Dermis lymphatic vessel endothelial cell (primary cell): Measurements from ENCODE around the gene NDRG3. TPM values are rescaled to one million over a fixed set of nuclear protein-coding genes. Genes with fewer than 3 reads are reported as not detected.

Experiments used
- total RNA-seq: library from RNA; depleted of rRNA; stranded (reverse); fragments of >200 nt; gene quantifications from 2 replicates; pipeline ENCODE4 v1.2.1, GENCODE V29; 2014

NDRG3 gene
- total RNA-seq, result 26.8 and 37.1 TPM in 2 replicates

DNA sequence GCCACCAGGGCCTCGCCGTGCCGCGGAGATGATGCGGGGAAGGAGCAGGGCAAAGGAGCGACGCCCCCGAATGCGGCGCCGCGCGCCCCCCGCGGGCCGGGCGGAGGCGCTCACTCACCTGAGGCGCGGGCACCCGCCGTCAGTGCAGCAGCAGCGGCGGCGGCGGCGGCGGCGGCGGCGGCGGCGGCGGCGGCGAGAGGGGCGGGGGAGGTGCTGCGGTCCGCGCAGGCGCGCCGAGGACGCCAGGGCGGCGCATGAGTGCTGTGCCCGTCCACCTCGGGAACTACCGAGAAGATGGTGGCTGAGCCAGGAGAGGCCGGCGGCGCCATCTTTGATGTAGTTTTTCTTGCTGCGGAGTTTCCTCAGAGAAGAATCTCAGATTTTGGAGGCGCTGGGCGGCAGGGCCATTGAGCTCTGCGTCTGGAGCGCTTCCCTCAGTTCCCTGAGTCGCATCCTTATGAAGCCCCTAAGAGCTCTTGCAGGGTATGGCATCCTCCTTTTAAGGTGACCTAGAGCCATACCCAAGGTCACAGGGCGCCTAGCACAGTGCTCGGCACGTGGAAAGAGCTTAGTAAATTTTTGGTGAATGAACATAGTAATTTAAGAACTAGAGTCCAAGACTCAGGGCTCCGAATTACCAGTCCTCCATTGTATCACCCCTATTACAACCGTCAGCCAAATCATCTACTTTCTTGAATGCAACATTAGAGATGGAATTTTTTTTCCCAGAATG, at the start of gene NDRG3:
Gene NDRG3, minus strand, starts transcription at position 164 of the 733 bp plus-strand sequence. CDS start 24,355 bp downstream, outside the sequence.

DNA sequence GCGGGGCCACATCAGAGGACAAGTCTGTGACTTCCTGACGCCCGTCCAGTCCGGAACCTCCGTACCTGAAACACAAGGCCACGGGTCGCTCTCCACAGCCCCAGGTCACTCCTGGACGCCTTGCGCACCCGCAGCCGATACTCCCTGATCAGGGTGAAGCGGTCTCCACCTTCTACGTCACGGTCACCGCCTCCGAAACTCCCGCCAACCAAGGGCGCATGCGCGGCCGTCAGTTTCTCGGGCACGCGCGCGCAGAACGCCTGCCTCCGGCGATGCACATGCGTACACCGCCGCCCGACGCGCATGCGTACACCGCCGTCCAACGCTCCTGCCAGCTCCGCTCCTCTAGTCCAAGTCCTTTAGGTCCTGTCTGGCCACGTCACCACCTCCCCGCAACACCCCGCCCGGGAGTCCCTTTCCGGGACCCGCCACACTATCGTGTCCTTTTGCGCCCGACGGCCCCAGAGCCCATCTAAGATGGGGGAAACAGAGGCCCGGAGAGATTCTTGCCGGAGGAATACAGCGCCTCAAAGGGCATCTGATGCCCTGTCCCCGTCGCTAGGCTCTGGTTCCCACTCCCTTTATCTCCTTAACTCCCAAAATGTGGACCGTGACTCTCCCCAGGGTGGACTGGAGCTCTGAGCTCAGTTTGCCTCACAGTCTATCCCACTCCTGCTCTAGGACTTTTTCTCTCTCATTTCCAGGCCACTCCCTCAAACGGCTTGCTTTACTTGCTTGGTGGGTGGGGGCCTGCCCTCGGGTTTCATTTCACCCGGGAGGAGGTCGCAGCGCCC, 27.9 kb upstream of the NDRG3 start, which contains the start of gene DSN1:
Gene DSN1, minus strand, starts transcription at position 167 of the 794 bp plus-strand sequence. CDS start 2,305 bp downstream, outside the sequence.

DNA sequence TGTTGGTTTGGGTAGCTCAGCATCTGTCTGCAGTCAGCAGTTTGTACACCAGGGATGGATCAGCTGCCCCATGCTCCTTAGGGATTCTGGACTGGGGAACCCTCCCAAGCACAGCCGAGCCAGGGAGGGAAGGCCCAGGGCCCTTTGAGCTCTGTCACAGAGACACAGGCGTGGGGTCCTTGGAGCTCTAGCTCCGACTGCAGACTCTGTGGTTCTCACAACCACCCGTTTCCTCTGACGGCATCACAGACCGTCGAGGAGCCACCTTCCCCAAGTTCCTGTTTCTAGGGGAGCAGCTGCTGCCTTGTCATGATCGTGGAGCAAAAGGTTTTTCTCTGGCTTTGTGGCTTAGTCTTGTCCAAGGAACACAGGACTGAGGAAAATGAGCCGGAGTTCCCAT, 99.9 kb downstream of the NDRG3 start, which contains the start of gene SLA2:
Gene SLA2, minus strand, starts transcription at position 199 of the 400 bp plus-strand sequence. CDS start 4,861 bp downstream, outside the sequence.

DNA sequence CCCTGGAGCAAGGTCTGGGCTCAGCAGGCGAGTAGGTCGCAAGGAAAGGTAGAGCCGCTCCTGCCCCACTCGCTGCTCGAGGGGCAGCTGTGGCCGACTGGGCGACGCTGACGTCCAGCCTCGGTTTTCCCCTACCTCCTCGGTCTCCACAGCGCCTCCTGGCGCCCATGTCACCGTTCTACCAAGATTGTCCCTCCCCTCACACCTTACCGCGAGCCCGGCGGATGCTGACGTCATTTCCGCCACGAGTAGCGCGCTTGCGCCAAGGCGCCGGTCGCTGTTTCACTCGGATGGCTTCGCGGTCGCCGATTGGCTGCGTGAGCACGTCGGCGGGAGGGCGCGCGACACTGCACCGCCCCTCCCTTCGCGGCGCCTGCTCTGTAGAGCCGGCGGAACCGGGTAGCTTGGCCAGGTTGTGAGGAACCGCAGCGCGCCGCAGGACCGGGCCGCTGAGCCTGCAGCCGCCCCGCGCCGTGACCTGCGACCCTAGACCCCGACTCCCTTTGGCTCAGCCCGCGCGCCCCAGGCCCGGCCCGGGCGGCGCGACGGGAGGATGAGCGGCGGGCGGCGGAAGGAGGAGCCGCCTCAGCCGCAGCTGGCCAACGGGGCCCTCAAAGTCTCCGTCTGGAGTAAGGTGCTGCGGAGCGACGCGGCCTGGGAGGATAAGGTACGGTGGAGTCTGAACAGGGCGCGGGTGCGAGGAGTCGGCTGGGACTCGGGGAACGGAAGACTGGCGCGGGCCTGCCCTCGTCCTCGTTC, 140.3 kb downstream of the NDRG3 start, which contains the start of gene RAB5IF:
Gene RAB5IF, plus strand, starts transcription at position 381 of the 759 bp plus-strand sequence. Its CDS starts 173 bp downstream, at position 554.

Other genes starting within 250 kb of the NDRG3 start
- 0.34 and 2.0 TPM in 2 replicates for gene MYL9, start 204.6 kb downstream of the NDRG3 start, total RNA-seq
- 27.5 and 29.4 TPM in 2 replicates for gene TGIF2, start 172.5 kb downstream of the NDRG3 start, total RNA-seq
- gene RAB5IF, start 140.3 kb downstream of the NDRG3 start, total RNA-seq, result 58.3 and 59.5 TPM in 2 replicates
- not detected in 2 replicates for gene SLA2, start 99.9 kb downstream of the NDRG3 start, total RNA-seq
- 14.6 and 17.3 TPM in 2 replicates for gene DSN1, start 27.7 kb upstream of the NDRG3 start, total RNA-seq
- 0.09 and 0.11 TPM in 2 replicates for gene TLDC2, start 130.0 kb upstream of the NDRG3 start, total RNA-seq
- 12.5 and 16.3 TPM in 2 replicates for gene SAMHD1, start 205.6 kb upstream of the NDRG3 start, total RNA-seq